ENCODE measurements around the gene PTPRK.

Gene PTPRK

GRCh38 chr6:128483472-128484135 is 36.8 kb downstream of the PTPRK start:
- no peak overlapping the region for H3K4me3 ChIP-seq (ENCODE audit: low read depth, low read length)
- no peak for DNase-seq (ENCODE audit: low read depth)
- TF ChIP-seq CTCF (IDR thresholded peaks at IDR 0.05; ENCODE audit: control insufficient read depth, extremely low read depth, insufficient read depth), result no peak

GRCh38 chr6:128482642-128483041 is 37.8 kb downstream of the PTPRK start:
- no peak for TF ChIP-seq CTCF (IDR thresholded peaks at IDR 0.05; ENCODE audit: control insufficient read depth, extremely low read depth, insufficient read depth)
- DNase-seq (ENCODE audit: low read depth), result no peak
- no peak overlapping the region for H3K4me3 ChIP-seq (ENCODE audit: low read depth, low read length)

- DNase-seq (ENCODE audit: low read depth), result no peak
Measured at GRCh38 chr6:128479991-128480390, 40.4 kb downstream of the PTPRK start.

GRCh38 chr6:128479048-128479666 is 41.2 kb downstream of the PTPRK start:
- DNase-seq (ENCODE audit: low read depth), result no peak
- H3K4me3 ChIP-seq (ENCODE audit: low read depth, low read length), result no peak overlapping the region
- TF ChIP-seq CTCF (IDR thresholded peaks at IDR 0.05; ENCODE audit: control insufficient read depth, extremely low read depth, insufficient read depth), result no peak

More at GRCh38 chr6:128479991-128480390, 40.4 kb downstream of the PTPRK start:
- TF ChIP-seq CTCF (IDR thresholded peaks at IDR 0.05; ENCODE audit: control insufficient read depth, extremely low read depth, insufficient read depth), result no peak
- no peak overlapping the region for H3K4me3 ChIP-seq (ENCODE audit: low read depth, low read length)

- no peak for TF ChIP-seq CTCF (IDR thresholded peaks at IDR 0.05; ENCODE audit: control insufficient read depth, extremely low read depth, insufficient read depth)
- H3K4me3 ChIP-seq (ENCODE audit: low read depth, low read length), result no peak overlapping the region
- DNase-seq (ENCODE audit: low read depth), result no peak
Measured at GRCh38 chr6:128478230-128479047, 42.0 kb downstream of the PTPRK start.

GRCh38 chr6:128474933-128475332 is 45.5 kb downstream of the PTPRK start:
- H3K4me3 ChIP-seq (ENCODE audit: low read depth, low read length), result no peak overlapping the region
- no peak for DNase-seq (ENCODE audit: low read depth)
- TF ChIP-seq CTCF (IDR thresholded peaks at IDR 0.05; ENCODE audit: control insufficient read depth, extremely low read depth, insufficient read depth), result no peak

Measured in LNCaP clone FGC (cell line).